NCI-H2196 (cell line): ENCODE data around the gene TEC.

Source experiments
- DNase-seq: peaks from one replicate; lab custom pipeline; 2025; ENCODE audit not compliant: unreplicated experiment; lab: John Stamatoyannopoulos, UW

TEC gene

GRCh38 chr4:48093991-48094416 lies 175.6 kb downstream of the TEC start:
- DNase-seq = no peak

- DNase-seq = no peak
Measured at GRCh38 chr4:48090621-48091020, 179.0 kb downstream of the TEC start.

- DNase-seq = no peak
Measured at GRCh38 chr4:48085821-48086589, 183.6 kb downstream of the TEC start.
